Astrocyte (in vitro differentiated cells and primary cell): Measurements from ENCODE around the gene HOXD13. TPM values are rescaled to one million over a fixed set of nuclear protein-coding genes. Genes with fewer than 3 reads are reported as not detected.

Source experiments
- DNase-seq: peaks from one replicate; pipeline ENCODE4 v3.0.0-alpha.2; 2010; ENCODE audit warnings: low read depth
- FAIRE-seq: peaks from 2 replicates; lab custom pipeline; 2011; peaks lifted over from hg19 to GRCh38; lab: Jason Lieb, UNC
- H2AFZ ChIP-seq: 2 replicates; pipeline ENCODE4 v1.6.0; 2012; ENCODE audit warnings: low read depth, low read length, inconsistent platforms
- H3K27ac ChIP-seq: 2 replicates; pipeline ENCODE4 v1.5.1; 2011; ENCODE audit warnings: low read depth, low read length, inconsistent platforms
- H3K27me3 ChIP-seq: 2 replicates; pipeline ENCODE4 v1.6.0; 2011; ENCODE audit warnings: low read length, inconsistent platforms; ENCODE audit not compliant: insufficient read depth
- H3K36me3 ChIP-seq: 2 replicates; pipeline ENCODE4 v1.5.1; 2011; ENCODE audit warnings: low read length, inconsistent platforms; ENCODE audit not compliant: insufficient read depth
- H3K4me1 ChIP-seq: 2 replicates; pipeline ENCODE4 v1.5.1; 2011; ENCODE audit warnings: low read length, inconsistent platforms; ENCODE audit not compliant: insufficient read depth
- H3K4me2 ChIP-seq: 2 replicates; pipeline ENCODE4 v1.6.0; 2012; ENCODE audit warnings: low read length, inconsistent platforms
- H3K4me3 ChIP-seq: 2 replicates; pipeline ENCODE4 v1.5.1; 2011; ENCODE audit warnings: low read depth, mild to moderate bottlenecking, low read length, inconsistent platforms; ENCODE audit not compliant: insufficient read depth
- H3K79me2 ChIP-seq: 2 replicates; pipeline ENCODE4 v1.6.0; 2012; ENCODE audit warnings: mild to moderate bottlenecking, low read length, inconsistent platforms; ENCODE audit not compliant: insufficient read depth
- H3K9ac ChIP-seq: 2 replicates; pipeline ENCODE4 v1.6.0; 2012; ENCODE audit warnings: mild to moderate bottlenecking, low read length, inconsistent platforms
- H3K9me3 ChIP-seq: 2 replicates; pipeline ENCODE4 v1.5.1; 2012; ENCODE audit warnings: low read depth, mild to moderate bottlenecking, low read length, inconsistent platforms; ENCODE audit not compliant: insufficient read depth
- H4K20me1 ChIP-seq: 2 replicates; pipeline ENCODE4 v1.6.0; 2012; ENCODE audit warnings: low read length, inconsistent platforms; ENCODE audit not compliant: insufficient read depth
- H3K27ac Mint-ChIP-seq: one replicate; pipeline ENCODE4 v1.8.0; 2021; ENCODE audit warnings: mild to moderate bottlenecking, mixed read lengths; ENCODE audit not compliant: unreplicated experiment
- H3K27me3 Mint-ChIP-seq: one replicate; pipeline ENCODE4 v1.8.0; 2021; ENCODE audit warnings: low read depth, mixed read lengths; ENCODE audit not compliant: unreplicated experiment
- H3K36me3 Mint-ChIP-seq: one replicate; pipeline ENCODE4 v1.8.0; 2021; ENCODE audit warnings: low read depth, mixed read lengths; ENCODE audit not compliant: unreplicated experiment
- H3K4me1 Mint-ChIP-seq: one replicate; pipeline ENCODE4 v1.8.0; 2021; ENCODE audit warnings: low read depth, mixed read lengths; ENCODE audit not compliant: unreplicated experiment
- H3K4me3 Mint-ChIP-seq: one replicate; pipeline ENCODE4 v1.8.0; 2021; ENCODE audit warnings: mild to moderate bottlenecking, moderate library complexity, mixed read lengths; ENCODE audit not compliant: unreplicated experiment
- H3K9me3 Mint-ChIP-seq: one replicate; pipeline ENCODE4 v1.8.0; 2021; ENCODE audit warnings: mild to moderate bottlenecking, mixed read lengths; ENCODE audit not compliant: unreplicated experiment
- CTCF ChIP-seq: IDR thresholded peaks from 2 replicates; pipeline ENCODE4 v1.5.1; 2011; ENCODE audit warnings: low read depth, mild to moderate bottlenecking, inconsistent platforms, low read length, moderate library complexity; ENCODE audit not compliant: insufficient read depth
- EZH2 ChIP-seq: IDR thresholded peaks from 2 replicates; pipeline ENCODE4 v1.6.1; 2012; ENCODE audit warnings: mild to moderate bottlenecking, low read length, inconsistent platforms; ENCODE audit not compliant: insufficient read depth
- total RNA-seq: library from RNA; stranded (reverse); gene quantifications from 2 replicates; pipeline ENCODE4 v1.2.1, GENCODE V29; 2021

The HOXD13 gene
- total RNA-seq, 1 donor from 2014 or later: not detected

GRCh38 chr2:176100547-176101140 is 8.1 kb downstream of the HOXD13 start:
- peak overlapping the region; percentile 26 for H3K27ac Mint-ChIP-seq
- no peak for FAIRE-seq
- H3K36me3 ChIP-seq: no peaks in the 10 kb centered on the region
- no peak overlapping the region for H3K4me3 ChIP-seq
- H3K4me1 ChIP-seq: peaks cover 7% of the 10 kb centered on the region
- H3K4me1 Mint-ChIP-seq: peaks cover 6% of the 10 kb centered on the region
- H3K4me2 ChIP-seq: no peak overlapping the region
- peaks cover 5% of the 10 kb centered on the region for H4K20me1 ChIP-seq
- peaks cover 19% of the 10 kb centered on the region for H3K9me3 Mint-ChIP-seq
- H3K9me3 ChIP-seq: peaks cover 21% of the 10 kb centered on the region
- no peak overlapping the region for H3K27ac ChIP-seq
- TF ChIP-seq EZH2 (no peak), CTCF (no peak)
- DNase-seq: no peak
- no peak overlapping the region for H2AFZ ChIP-seq
- no peak overlapping the region for H3K9ac ChIP-seq
- H3K27me3 ChIP-seq: peaks cover 98% of the 10 kb centered on the region
- H3K79me2 ChIP-seq: no peaks in the 10 kb centered on the region
- peaks cover 92% of the 10 kb centered on the region for H3K27me3 Mint-ChIP-seq
- no peak overlapping the region for H3K4me3 Mint-ChIP-seq
- no peaks in the 10 kb centered on the region for H3K36me3 Mint-ChIP-seq

- no peaks in the 10 kb centered on the region for H3K36me3 Mint-ChIP-seq
- FAIRE-seq: no peak
- no peak overlapping the region for H3K4me3 ChIP-seq
Observed at GRCh38 chr2:176101216-176101830, 8.8 kb downstream of the HOXD13 start.

More at GRCh38 chr2:176101216-176101830, 8.8 kb downstream of the HOXD13 start:
- no peaks in the 10 kb centered on the region for H3K36me3 ChIP-seq
- peak overlapping the region; percentile 26 for H3K27ac Mint-ChIP-seq
- no peak overlapping the region for H3K27ac ChIP-seq
- peaks cover 6% of the 10 kb centered on the region for H3K4me1 Mint-ChIP-seq
- TF ChIP-seq CTCF (no peak), EZH2 (no peak)
- peaks cover 98% of the 10 kb centered on the region for H3K27me3 ChIP-seq
- DNase-seq: no peak
- no peaks in the 10 kb centered on the region for H3K79me2 ChIP-seq
- peaks cover 20% of the 10 kb centered on the region for H3K9me3 ChIP-seq
- H3K4me2 ChIP-seq: no peak overlapping the region
- H2AFZ ChIP-seq: no peak overlapping the region
- no peak overlapping the region for H3K9ac ChIP-seq
- H3K9me3 Mint-ChIP-seq: peaks cover 24% of the 10 kb centered on the region
- H3K4me1 ChIP-seq: peaks cover 7% of the 10 kb centered on the region
- H3K27me3 Mint-ChIP-seq: peaks cover 93% of the 10 kb centered on the region
- H4K20me1 ChIP-seq: peaks cover 9% of the 10 kb centered on the region
- H3K4me3 Mint-ChIP-seq: no peak overlapping the region
